HG03103 (cell line): ENCODE data around the gene CCDC27.
"Not testable (repeated sequence)": the region's sequence is repeated elsewhere in the genome, so short reads cannot be mapped to it uniquely, and the experiment has no call there.

Experiments
- ATAC-seq: cut with Tn5 transposase; IDR thresholded peaks from one replicate; pipeline ENCODE4 v1.9.1; 2021; ENCODE audit warnings: low read depth; ENCODE audit not compliant: unreplicated experiment

Gene CCDC27

GRCh38 chr1:3735027-3735681, 17.1 kb upstream of the CCDC27 start:
- no peak for ATAC-seq

- ATAC-seq: no peak
These were observed 16.6 kb upstream of the CCDC27 start for GRCh38 chr1:3735688-3736087.

GRCh38 chr1:3736131-3736561, 16.1 kb upstream of the CCDC27 start:
- ATAC-seq: no peak

- no peak for ATAC-seq
These were observed 15.5 kb upstream of the CCDC27 start for GRCh38 chr1:3736708-3737107.

GRCh38 chr1:3738943-3739342, 13.3 kb upstream of the CCDC27 start:
- no peak for ATAC-seq

GRCh38 chr1:3740042-3740441, 12.2 kb upstream of the CCDC27 start:
- ATAC-seq: no peak

GRCh38 chr1:3740752-3741151, 11.5 kb upstream of the CCDC27 start:
- no peak for ATAC-seq

- no peak for ATAC-seq
These were observed 10.4 kb upstream of the CCDC27 start for GRCh38 chr1:3741566-3742438.

- no peak for ATAC-seq
These were observed 9.6 kb upstream of the CCDC27 start for GRCh38 chr1:3742439-3743298.

GRCh38 chr1:3743421-3743820, 8.8 kb upstream of the CCDC27 start:
- ATAC-seq: no peak

- no peak for ATAC-seq
These were observed 8.4 kb upstream of the CCDC27 start for GRCh38 chr1:3743826-3744225.

- ATAC-seq: no peak
These were observed 7.6 kb upstream of the CCDC27 start for GRCh38 chr1:3744646-3745045.

- ATAC-seq: no peak
These were observed 7.2 kb upstream of the CCDC27 start for GRCh38 chr1:3745071-3745470.

GRCh38 chr1:3745590-3746381, 6.5 kb upstream of the CCDC27 start:
- ATAC-seq: no peak

GRCh38 chr1:3746389-3746829, 5.8 kb upstream of the CCDC27 start:
- no peak for ATAC-seq

GRCh38 chr1:3746830-3747521, 5.3 kb upstream of the CCDC27 start:
- ATAC-seq: peak; percentile 86

GRCh38 chr1:3747522-3747848, 4.8 kb upstream of the CCDC27 start:
- ATAC-seq: no peak

GRCh38 chr1:3747903-3748302, 4.3 kb upstream of the CCDC27 start:
- no peak for ATAC-seq

GRCh38 chr1:3748316-3748900, 3.8 kb upstream of the CCDC27 start:
- not testable (repeated sequence) for ATAC-seq
